GM12878 (cell line): ENCODE data around the gene MINDY3.

Experiments
- BACH1 ChIP-seq: fragments of 450-650 bp; IDR thresholded peaks from 2 replicates; pipeline ENCODE4 v1.6.1; 2017; ENCODE audit warnings: mild to moderate bottlenecking, borderline replicate concordance
- CHD2 ChIP-seq: IDR thresholded peaks from 2 replicates; pipeline ENCODE4 v1.6.1; 2011; ENCODE audit warnings: low read depth, low read length, improper control_type of control experiment, borderline replicate concordance
- DPF2 ChIP-seq: fragments of 450-650 bp; IDR thresholded peaks from 2 replicates; pipeline ENCODE4 v1.6.1; 2017; ENCODE audit warnings: mild to moderate bottlenecking
- FOXK2 ChIP-seq: fragments of 450-650 bp; IDR thresholded peaks from 2 replicates; pipeline ENCODE4 v1.6.1; 2017; ENCODE audit warnings: mild to moderate bottlenecking, moderate library complexity
- NFYA ChIP-seq: IDR thresholded peaks from 2 replicates; pipeline ENCODE4 v1.6.1; 2011; ENCODE audit warnings: low read depth, mild to moderate bottlenecking, low read length, improper control_type of control experiment, borderline replicate concordance
- POLR2AphosphoS5 ChIP-seq: IDR thresholded peaks from 2 replicates; pipeline ENCODE4 v1.6.1; 2011; ENCODE audit warnings: mild to moderate bottlenecking, low read length, inconsistent platforms
- ZNF274 ChIP-seq: IDR thresholded peaks from one replicate; pipeline ENCODE4 v1.8.0; 2011; ENCODE audit not compliant: insufficient read length, insufficient read depth
- TF ChIP-seq, protein P1 (sequence below), 3 experiments: IDR thresholded peaks in 2 of 3; conservative IDR thresholded peaks in 1 of 3; 2 replicates each; pipeline ENCODE4 v1.5.1; 2011; ENCODE audit warnings: low read depth in 3 of 3, low read length in 3 of 3, mild to moderate bottlenecking in 3 of 3, control low read depth in 2 of 3, moderate library complexity in 2 of 3, inconsistent platforms in 1 of 3, mixed read lengths in 1 of 3; ENCODE audit not compliant: control insufficient read depth in 2 of 3, insufficient read depth in 1 of 3; ENCODE audit errors: extremely low read depth in 1 of 3
- TF ChIP-seq, protein P2 (sequence below): fragments of 450-650 bp; IDR thresholded peaks from 2 replicates; pipeline ENCODE4 v1.6.1; 2017; ENCODE audit warnings: mild to moderate bottlenecking, moderate library complexity

DNA sequence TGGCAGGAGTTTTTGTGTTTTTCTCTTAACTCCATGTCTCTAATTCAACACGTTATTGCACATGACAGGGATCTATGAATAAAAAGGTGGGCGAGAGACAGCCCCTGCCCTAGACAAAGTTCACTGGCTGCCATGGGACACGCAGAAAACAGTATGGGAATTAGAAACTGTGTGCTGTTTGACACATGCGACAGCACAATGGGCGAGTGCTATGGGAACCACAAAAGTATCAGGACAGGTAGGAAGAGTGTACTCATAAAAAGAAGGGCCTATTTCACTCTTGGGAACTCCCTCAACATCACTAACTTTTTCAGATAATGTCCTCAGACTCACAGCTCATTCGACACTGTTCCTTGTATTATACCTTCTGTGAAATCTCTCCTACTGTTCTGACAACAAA is 45.7 kb downstream of the MINDY3 start:
- no peak for TF ChIP-seq POLR2AphosphoS5
- TF ChIP-seq, protein P1, sequence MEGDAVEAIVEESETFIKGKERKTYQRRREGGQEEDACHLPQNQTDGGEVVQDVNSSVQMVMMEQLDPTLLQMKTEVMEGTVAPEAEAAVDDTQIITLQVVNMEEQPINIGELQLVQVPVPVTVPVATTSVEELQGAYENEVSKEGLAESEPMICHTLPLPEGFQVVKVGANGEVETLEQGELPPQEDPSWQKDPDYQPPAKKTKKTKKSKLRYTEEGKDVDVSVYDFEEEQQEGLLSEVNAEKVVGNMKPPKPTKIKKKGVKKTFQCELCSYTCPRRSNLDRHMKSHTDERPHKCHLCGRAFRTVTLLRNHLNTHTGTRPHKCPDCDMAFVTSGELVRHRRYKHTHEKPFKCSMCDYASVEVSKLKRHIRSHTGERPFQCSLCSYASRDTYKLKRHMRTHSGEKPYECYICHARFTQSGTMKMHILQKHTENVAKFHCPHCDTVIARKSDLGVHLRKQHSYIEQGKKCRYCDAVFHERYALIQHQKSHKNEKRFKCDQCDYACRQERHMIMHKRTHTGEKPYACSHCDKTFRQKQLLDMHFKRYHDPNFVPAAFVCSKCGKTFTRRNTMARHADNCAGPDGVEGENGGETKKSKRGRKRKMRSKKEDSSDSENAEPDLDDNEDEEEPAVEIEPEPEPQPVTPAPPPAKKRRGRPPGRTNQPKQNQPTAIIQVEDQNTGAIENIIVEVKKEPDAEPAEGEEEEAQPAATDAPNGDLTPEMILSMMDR (IDR thresholded peaks at IDR 0.05 in 2 of 3, conservative IDR thresholded peaks at IDR 0.05 in 1 of 3; ENCODE audit: control insufficient read depth in 2 of 3, extremely low read depth in 1 of 3, insufficient read depth in 1 of 3, low read depth in 3 of 3, low read length in 3 of 3) = no peak
- no peak for TF ChIP-seq DPF2
- no peak for TF ChIP-seq CHD2
- TF ChIP-seq NFYA = no peak
- no peak for TF ChIP-seq BACH1
- TF ChIP-seq, protein P2, sequence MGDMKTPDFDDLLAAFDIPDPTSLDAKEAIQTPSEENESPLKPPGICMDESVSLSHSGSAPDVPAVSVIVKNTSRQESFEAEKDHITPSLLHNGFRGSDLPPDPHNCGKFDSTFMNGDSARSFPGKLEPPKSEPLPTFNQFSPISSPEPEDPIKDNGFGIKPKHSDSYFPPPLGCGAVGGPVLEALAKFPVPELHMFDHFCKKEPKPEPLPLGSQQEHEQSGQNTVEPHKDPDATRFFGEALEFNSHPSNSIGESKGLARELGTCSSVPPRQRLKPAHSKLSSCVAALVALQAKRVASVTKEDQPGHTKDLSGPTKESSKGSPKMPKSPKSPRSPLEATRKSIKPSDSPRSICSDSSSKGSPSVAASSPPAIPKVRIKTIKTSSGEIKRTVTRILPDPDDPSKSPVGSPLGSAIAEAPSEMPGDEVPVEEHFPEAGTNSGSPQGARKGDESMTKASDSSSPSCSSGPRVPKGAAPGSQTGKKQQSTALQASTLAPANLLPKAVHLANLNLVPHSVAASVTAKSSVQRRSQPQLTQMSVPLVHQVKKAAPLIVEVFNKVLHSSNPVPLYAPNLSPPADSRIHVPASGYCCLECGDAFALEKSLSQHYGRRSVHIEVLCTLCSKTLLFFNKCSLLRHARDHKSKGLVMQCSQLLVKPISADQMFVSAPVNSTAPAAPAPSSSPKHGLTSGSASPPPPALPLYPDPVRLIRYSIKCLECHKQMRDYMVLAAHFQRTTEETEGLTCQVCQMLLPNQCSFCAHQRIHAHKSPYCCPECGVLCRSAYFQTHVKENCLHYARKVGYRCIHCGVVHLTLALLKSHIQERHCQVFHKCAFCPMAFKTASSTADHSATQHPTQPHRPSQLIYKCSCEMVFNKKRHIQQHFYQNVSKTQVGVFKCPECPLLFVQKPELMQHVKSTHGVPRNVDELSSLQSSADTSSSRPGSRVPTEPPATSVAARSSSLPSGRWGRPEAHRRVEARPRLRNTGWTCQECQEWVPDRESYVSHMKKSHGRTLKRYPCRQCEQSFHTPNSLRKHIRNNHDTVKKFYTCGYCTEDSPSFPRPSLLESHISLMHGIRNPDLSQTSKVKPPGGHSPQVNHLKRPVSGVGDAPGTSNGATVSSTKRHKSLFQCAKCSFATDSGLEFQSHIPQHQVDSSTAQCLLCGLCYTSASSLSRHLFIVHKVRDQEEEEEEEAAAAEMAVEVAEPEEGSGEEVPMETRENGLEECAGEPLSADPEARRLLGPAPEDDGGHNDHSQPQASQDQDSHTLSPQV = no peak
- no peak for TF ChIP-seq ZNF274
- TF ChIP-seq FOXK2 = no peak
